H1 (cell line): ENCODE data around the gene TRABD2B. TPM values are rescaled to one million over a fixed set of nuclear protein-coding genes. Genes with fewer than 3 reads are reported as not detected.
A peak's percentile ranks its signal among the peaks of the same experiment; 100 is the strongest.

Experiments used
- CTCF ChIA-PET: fragments of 300-600 bp; sonication (Branson Sonifier 250); formaldehyde crosslinking; loops from one replicate; lab custom pipeline; 2021; ENCODE audit not compliant: partially characterized antibody; lab: Charles Lee
- POLR2A ChIA-PET: fragments of 300-600 bp; sonication (Branson Sonifier 250); formaldehyde crosslinking; loops from one replicate; lab custom pipeline; 2021; ENCODE audit warnings: inconsistent platforms; ENCODE audit not compliant: partially characterized antibody; lab: Charles Lee
- DNase-seq, 2 experiments: peaks; one replicate each; pipeline versions ENCODE4 v3.0.0 to v3.0.0-alpha.2; 2010 to 2022; ENCODE audit warnings: low spot score in 2 of 2, low read depth in 1 of 2, mixed read lengths in 1 of 2
- FAIRE-seq: peaks from 2 replicates; lab custom pipeline; 2011; peaks lifted over from hg19 to GRCh38; lab: Jason Lieb, UNC
- H2AFZ ChIP-seq: 2 replicates; pipeline ENCODE4 v1.8.1; 2012; ENCODE audit warnings: low read length, inconsistent platforms
- H2AK5ac ChIP-seq: 2 replicates; pipeline ENCODE4 v1.6.1; 2013; ENCODE audit warnings: low read depth, low read length
- H2BK120ac ChIP-seq: replicated peaks from 2 replicates; pipeline ENCODE3; 2013; ENCODE audit warnings: low read depth, low read length, inconsistent platforms
- H2BK12ac ChIP-seq: 2 replicates; pipeline ENCODE4 v1.6.1; 2013; ENCODE audit warnings: low read depth, low read length
- H2BK15ac ChIP-seq: 2 replicates; pipeline ENCODE4 v1.6.1; 2013; ENCODE audit warnings: low read length
- H2BK20ac ChIP-seq: 2 replicates; pipeline ENCODE4 v1.6.1; 2013; ENCODE audit warnings: low read length
- H2BK5ac ChIP-seq: 2 replicates; pipeline ENCODE4 v1.6.1; 2013; ENCODE audit warnings: low read depth, low read length
- H3K14ac ChIP-seq: 2 replicates; pipeline ENCODE4 v1.6.1; 2013; ENCODE audit warnings: inconsistent platforms; ENCODE audit not compliant: insufficient read length
- H3K18ac ChIP-seq: 2 replicates; pipeline ENCODE4 v1.6.1; 2013; ENCODE audit warnings: low read length; ENCODE audit errors: extremely low read depth
- H3K23ac ChIP-seq: 2 replicates; pipeline ENCODE4 v1.6.1; 2013; ENCODE audit warnings: inconsistent platforms; ENCODE audit not compliant: insufficient read length
- H3K23me2 ChIP-seq: 2 replicates; pipeline ENCODE4 v1.6.1; 2013; ENCODE audit warnings: low read depth, low read length
- H3K27ac ChIP-seq: 2 replicates; pipeline ENCODE4 v1.6.1; 2011; ENCODE audit warnings: low read depth, low read length, inconsistent platforms
- H3K27me3 ChIP-seq, 4 experiments: replicated peaks in 1 of 4; 1 replicate in 1 of 4; 2 replicates in 3 of 4; pipeline versions ENCODE4 v1.6.1 to v1.8.1; 2011 to 2013; ENCODE audit warnings: low read length in 3 of 4, mild to moderate bottlenecking in 3 of 4, inconsistent platforms in 2 of 4, mixed read lengths in 2 of 4, moderate library complexity in 1 of 4; ENCODE audit not compliant: control insufficient read depth in 3 of 4, insufficient read depth in 3 of 4; ENCODE audit errors: extremely low read depth in 1 of 4
- H3K36me3 ChIP-seq, 4 experiments: 2 replicates each; pipeline versions ENCODE4 v1.6.1 to v1.8.1; 2011 to 2013; ENCODE audit warnings: mild to moderate bottlenecking in 4 of 4, low read length in 3 of 4, moderate library complexity in 2 of 4, control low read depth in 1 of 4, inconsistent platforms in 1 of 4; ENCODE audit not compliant: insufficient read depth in 4 of 4, control insufficient read depth in 2 of 4
- H3K4ac ChIP-seq: replicated peaks from 2 replicates; pipeline ENCODE3; 2013; ENCODE audit warnings: low read length, low read depth, mixed read lengths, inconsistent platforms; ENCODE audit not compliant: insufficient read length
- H3K4me1 ChIP-seq, 4 experiments: replicated peaks in 1 of 4; 1 replicate in 1 of 4; 2 replicates in 3 of 4; pipeline versions ENCODE4 v1.6.1 to v1.8.1; 2011 to 2013; ENCODE audit warnings: low read length in 3 of 4, inconsistent platforms in 2 of 4, mixed read lengths in 1 of 4; ENCODE audit not compliant: insufficient read depth in 4 of 4, control insufficient read depth in 3 of 4
- H3K4me2 ChIP-seq, 2 experiments: 2 replicates each; pipeline versions ENCODE4 v1.6.1 to v1.8.1; 2011 to 2013; ENCODE audit warnings: low read depth in 2 of 2, low read length in 2 of 2, control low read depth in 1 of 2, inconsistent platforms in 1 of 2, mild to moderate bottlenecking in 1 of 2; ENCODE audit not compliant: insufficient read depth in 1 of 2
- H3K4me3 ChIP-seq, 4 experiments: fragments of 200-600, 300-600 bp in 1 of 4; sonication (generic), shearing (Covaris generic), sonication (Bioruptor Twin) in 1 of 4; 2 replicates each; pipeline versions ENCODE4 v1.5.1 to v1.8.1; 2011 to 2016; ENCODE audit warnings: low read length in 4 of 4, low read depth in 3 of 4, control low read depth in 2 of 4, inconsistent platforms in 2 of 4, mild to moderate bottlenecking in 2 of 4, mixed read lengths in 1 of 4, moderate library complexity in 1 of 4; ENCODE audit not compliant: insufficient read depth in 2 of 4; ENCODE audit errors: extremely low read depth in 1 of 4
- H3K56ac ChIP-seq: replicated peaks from 2 replicates; pipeline ENCODE3; 2013; ENCODE audit warnings: low read depth, mild to moderate bottlenecking, mixed read lengths, low read length, inconsistent platforms; ENCODE audit not compliant: insufficient read length
- H3K79me1 ChIP-seq: 2 replicates; pipeline ENCODE4 v1.6.1; 2013; ENCODE audit warnings: low read depth, low read length, control low read depth
- H3K79me2 ChIP-seq, 2 experiments: 2 replicates each; pipeline versions ENCODE4 v1.6.1 to v1.8.1; 2012 to 2013; ENCODE audit warnings: low read length in 2 of 2, mild to moderate bottlenecking in 2 of 2, inconsistent platforms in 1 of 2; ENCODE audit not compliant: insufficient read depth in 2 of 2, control insufficient read depth in 1 of 2
- H3K9ac ChIP-seq, 4 experiments: replicated peaks in 1 of 4; 1 replicate in 1 of 4; 2 replicates in 3 of 4; pipeline versions ENCODE4 v1.6.1 to v1.8.1; 2011 to 2013; ENCODE audit warnings: low read depth in 3 of 4, low read length in 3 of 4, control low read depth in 2 of 4, mild to moderate bottlenecking in 2 of 4, moderate library complexity in 2 of 4, inconsistent platforms in 1 of 4; ENCODE audit errors: extremely low read depth in 1 of 4
- H3K9me3 ChIP-seq, 2 experiments: 2 replicates each; pipeline versions ENCODE4 v1.6.1 to v1.8.1; 2012 to 2013; ENCODE audit warnings: mild to moderate bottlenecking in 2 of 2, moderate library complexity in 2 of 2, control low read depth in 1 of 2, inconsistent platforms in 1 of 2, low read depth in 1 of 2, low read length in 1 of 2, mixed read lengths in 1 of 2; ENCODE audit not compliant: insufficient read depth in 2 of 2
- H4K20me1 ChIP-seq, 2 experiments: replicated peaks in 1 of 2; 2 replicates each; pipeline versions ENCODE3 to v1.8.1; 2011 to 2013; ENCODE audit warnings: inconsistent platforms in 2 of 2, low read length in 2 of 2, mild to moderate bottlenecking in 1 of 2; ENCODE audit not compliant: insufficient read depth in 2 of 2, control insufficient read depth in 1 of 2
- H4K5ac ChIP-seq: 2 replicates; pipeline ENCODE4 v1.6.1; 2013; ENCODE audit warnings: low read length, low read depth, mixed read lengths, inconsistent platforms; ENCODE audit not compliant: insufficient read length
- H4K8ac ChIP-seq: 2 replicates; pipeline ENCODE4 v1.8.0; 2013; ENCODE audit warnings: mild to moderate bottlenecking, moderate library complexity, low read length, inconsistent platforms; ENCODE audit not compliant: insufficient read depth; ENCODE audit errors: extremely low read depth
- H4K91ac ChIP-seq: replicated peaks from 2 replicates; pipeline ENCODE3; 2013; ENCODE audit warnings: low read length, mixed read lengths, inconsistent platforms; ENCODE audit not compliant: insufficient read length
- ASH2L ChIP-seq: fragments of 200-600, 300-600 bp; sonication (generic); IDR thresholded peaks from one replicate; pipeline ENCODE4 v1.7.1; 2017; ENCODE audit warnings: low read length
- GABPA ChIP-seq: IDR thresholded peaks from 2 replicates; pipeline ENCODE4 v1.6.1; 2011; ENCODE audit warnings: mild to moderate bottlenecking, low read length, moderate library complexity, borderline replicate concordance; ENCODE audit not compliant: insufficient read depth
- POU5F1 ChIP-seq: IDR thresholded peaks from 2 replicates; pipeline ENCODE4 v1.6.1; 2011; ENCODE audit warnings: low read depth, mild to moderate bottlenecking, low read length, moderate library complexity
- RXRA ChIP-seq: IDR thresholded peaks from 2 replicates; pipeline ENCODE4 v1.6.1; 2011; ENCODE audit warnings: low read depth, mild to moderate bottlenecking, low read length, moderate library complexity; ENCODE audit not compliant: insufficient read depth
- SP1 ChIP-seq: IDR thresholded peaks from 2 replicates; pipeline ENCODE4 v1.6.1; 2011; ENCODE audit warnings: low read depth, low read length
- ZNF274 ChIP-seq: IDR thresholded peaks from 2 replicates; pipeline ENCODE4 v1.7.0; 2012; ENCODE audit warnings: low read length, borderline replicate concordance; ENCODE audit errors: extremely low read depth
- WGBS, 2 experiments: shearing (Covaris generic) in 1 of 2; methylation state at CpG; one replicate each; pipeline versions ENCODE4 v1.1.6 to v1.1.7; 2013 to 2015; ENCODE audit warnings: low lambda C conversion rate in 2 of 2, mixed read lengths in 2 of 2, inconsistent platforms in 1 of 2, low coverage in 1 of 2, missing lambda C conversion rate in 1 of 2; ENCODE audit not compliant: insufficient replicate concordance in 2 of 2, insufficient coverage in 1 of 2, insufficient read length in 1 of 2; ENCODE audit errors: extremely low coverage in 1 of 2, missing lambda C conversion rate in 1 of 2; 5-methylcytosine and 5-hydroxymethylcytosine counted together
- polyA plus RNA-seq, 7 experiments: library from polyadenylated mRNA; depleted of rRNA in 3 of 7; stranded (reverse) in 5 of 7; unstranded in 2 of 7; fragments of >200 nt in 5 of 7; fragments of 200-250 nt in 2 of 7; gene quantifications; 1 replicate in 5 of 7; 2 replicates in 1 of 7; 4 replicates in 1 of 7; pipeline versions ENCODE4 v1.2.1 to v1.2.3, GENCODE V29; 2011 to 2013; ENCODE audit warnings: missing spikeins in 2 of 7, mixed read lengths in 2 of 7
- total RNA-seq: library from RNA; stranded (reverse); fragmentation: NEBNext Ultra II Directional; extraction: Animal tissue kit (Norgen Biotek cat#: 25700); gene quantifications from 2 replicates; pipeline ENCODE4 v1.2.1, GENCODE V29; 2021
- TF ChIP-seq, protein P1 (sequence below): IDR thresholded peaks from 2 replicates; pipeline ENCODE4 v1.6.1; 2012; ENCODE audit warnings: low read length, inconsistent platforms

The TRABD2B gene
- total and polyA plus RNA-seq, 2 of the 8 experiments (the other 6 are each of a cell fraction or from before 2014, with no cell fraction given): 0.95 to 3.4 TPM

GRCh38 chr1:47711184-47711847, 285.9 kb downstream of the TRABD2B start:
- H3K79me2 ChIP-seq: no peaks in the 10 kb centered on the region
- peak overlapping the region in 1 of 2 experiments; percentile 62; a peak in 1 of 4 replicates for H3K4me2 ChIP-seq
- no peak overlapping the region for H4K8ac ChIP-seq
- no peak overlapping the region for H3K23ac ChIP-seq
- ChIA-PET CTCF (interaction anchor here (0.6 to 13.2 kb wide), 39 partner anchors 9 to 532 kb away, joined by 3 to 172 read pairs (median 4); partner anchors contain the start of gene FOXD2), POLR2A (interaction anchor here (0.6 kb wide), 1 partner anchor 41 kb away, joined by 3 read pairs; no protein-coding TSS in a partner anchor)
- peaks cover 12% of the 10 kb centered on the region; the same call in 1 of the 2 replicates for H3K23me2 ChIP-seq
- H3K9ac ChIP-seq: no peak overlapping the region
- no peak overlapping the region for H3K56ac ChIP-seq
- H3K14ac ChIP-seq: no peak overlapping the region
- H3K27me3 ChIP-seq: peaks cover 44 to 73% (median 70%) of the 10 kb centered on the region in 4 experiments
- no peak overlapping the region for H2BK5ac ChIP-seq
- TF ChIP-seq GABPA (no peak), ZNF274 (no peak), POU5F1 (no peak), ASH2L (no peak), RXRA (no peak), SP1 (no peak)
- TF ChIP-seq, protein P1, sequence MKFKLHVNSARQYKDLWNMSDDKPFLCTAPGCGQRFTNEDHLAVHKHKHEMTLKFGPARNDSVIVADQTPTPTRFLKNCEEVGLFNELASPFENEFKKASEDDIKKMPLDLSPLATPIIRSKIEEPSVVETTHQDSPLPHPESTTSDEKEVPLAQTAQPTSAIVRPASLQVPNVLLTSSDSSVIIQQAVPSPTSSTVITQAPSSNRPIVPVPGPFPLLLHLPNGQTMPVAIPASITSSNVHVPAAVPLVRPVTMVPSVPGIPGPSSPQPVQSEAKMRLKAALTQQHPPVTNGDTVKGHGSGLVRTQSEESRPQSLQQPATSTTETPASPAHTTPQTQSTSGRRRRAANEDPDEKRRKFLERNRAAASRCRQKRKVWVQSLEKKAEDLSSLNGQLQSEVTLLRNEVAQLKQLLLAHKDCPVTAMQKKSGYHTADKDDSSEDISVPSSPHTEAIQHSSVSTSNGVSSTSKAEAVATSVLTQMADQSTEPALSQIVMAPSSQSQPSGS: no peak
- H3K79me1 ChIP-seq: no peaks in the 10 kb centered on the region
- H2BK120ac ChIP-seq: no peak overlapping the region
- H3K4ac ChIP-seq: no peak overlapping the region
- H2BK15ac ChIP-seq: no peak overlapping the region
- no peak overlapping the region for H3K4me3 ChIP-seq
- H4K91ac ChIP-seq: no peak overlapping the region
- DNase-seq: no peak
- no peak overlapping the region for H3K18ac ChIP-seq
- H3K36me3 ChIP-seq: no peaks in the 10 kb centered on the region
- no peak for FAIRE-seq
- no peak overlapping the region for H2AK5ac ChIP-seq
- no peaks in the 10 kb centered on the region for H3K9me3 ChIP-seq
- no peak overlapping the region for H3K27ac ChIP-seq
- no peak overlapping the region for H4K5ac ChIP-seq
- H2BK12ac ChIP-seq: no peak overlapping the region
- peaks cover 2 to 19% (median 5%) of the 10 kb centered on the region in 4 experiments; a peak in 4 of 7 replicates for H3K4me1 ChIP-seq
- 60% methylated on average over 15 of the region's 15 CpGs; no CpG with 5 or more reads in 1 of the 2 experiments for WGBS, 2 experiments
- H2BK20ac ChIP-seq: no peak overlapping the region
- H4K20me1 ChIP-seq: no peaks in the 10 kb centered on the region
- no peak overlapping the region for H2AFZ ChIP-seq
